Urinary bladder (tissue), 4 donors: ENCODE results near the gene ZMPSTE24. TPM values are rescaled to one million over a fixed set of nuclear protein-coding genes. Genes with fewer than 3 reads are reported as not detected.
"Not testable (repeated sequence)": the region's sequence is repeated elsewhere in the genome, so short reads cannot be mapped to it uniquely, and the experiment has no call there.

ENCODE experiments used
- DNase-seq: peaks from one replicate; pipeline ENCODE4 v3.0.0-alpha.2; 2015; ENCODE audit errors: extremely low spot score
- H3K27ac ChIP-seq: one replicate; pipeline ENCODE4 v1.5.1; 2013; ENCODE audit warnings: low read depth, mild to moderate bottlenecking, moderate library complexity
- H3K36me3 ChIP-seq: one replicate; pipeline ENCODE4 v1.6.1; 2013; ENCODE audit warnings: mild to moderate bottlenecking, moderate library complexity; ENCODE audit not compliant: insufficient read depth
- H3K4me1 ChIP-seq: one replicate; pipeline ENCODE4 v1.6.1; 2013; ENCODE audit warnings: mild to moderate bottlenecking, moderate library complexity; ENCODE audit not compliant: insufficient read depth
- H3K4me3 ChIP-seq: one replicate; pipeline ENCODE4 v1.5.1; 2013; ENCODE audit warnings: low read depth, low read length
- WGBS: extraction: QIAGEN DNeasy Blood & Tissue Kit; methylation state at CpG from one replicate; pipeline ENCODE4 v1.1.7; 2013; 5-methylcytosine and 5-hydroxymethylcytosine counted together
- polyA plus RNA-seq: library from polyadenylated mRNA; stranded (reverse); fragments of 200-250 nt; gene quantifications from one replicate; pipeline ENCODE4 v1.2.3, GENCODE V29; 2013
- total RNA-seq: library from RNA; depleted of rRNA; stranded (reverse); fragments of >200 nt; gene quantifications from one replicate; pipeline ENCODE4 v1.2.3, GENCODE V29; 2014
- donor health status: healthy with polysubstance abuse.
- donor health status: healthy.

ZMPSTE24 gene
- total and polyA plus RNA-seq, 2 donors, result 32.3 to 67.8 TPM

GRCh38 chr1:40312238-40313205 is 54.5 kb downstream of the ZMPSTE24 start:
- Histone ChIP-seq H3K27ac (no peak overlapping the region), H3K4me1 (no peaks in the 10 kb centered on the region), H3K36me3 (no peaks in the 10 kb centered on the region), H3K4me3 (no peak overlapping the region)
- 71% methylated on average over 10 of the region's 10 CpGs for WGBS
- no peak for DNase-seq

GRCh38 chr1:40313329-40313957 is 55.4 kb downstream of the ZMPSTE24 start:
- Histone ChIP-seq H3K36me3 (no peaks in the 10 kb centered on the region), H3K4me1 (no peaks in the 10 kb centered on the region), H3K27ac (no peak overlapping the region), H3K4me3 (no peak overlapping the region)
- 88% methylated on average over 5 of the region's 5 CpGs for WGBS
- DNase-seq, result no peak

GRCh38 chr1:40313958-40314720 is 56.1 kb downstream of the ZMPSTE24 start:
- Histone ChIP-seq H3K27ac (no peak overlapping the region), H3K4me3 (no peak overlapping the region), H3K36me3 (no peaks in the 10 kb centered on the region), H3K4me1 (no peaks in the 10 kb centered on the region)
- WGBS, result 87% methylated on average over 9 of the region's 9 CpGs
- DNase-seq, result no peak

- 30% methylated on average over 13 of the region's 13 CpGs for WGBS
- no peak for DNase-seq
- Histone ChIP-seq H3K4me1 (no peaks in the 10 kb centered on the region), H3K4me3 (peak overlapping the region; percentile 16), H3K36me3 (no peaks in the 10 kb centered on the region), H3K27ac (no peak overlapping the region)
Observed at GRCh38 chr1:40314721-40315238, 56.7 kb downstream of the ZMPSTE24 start.

- 2% methylated on average over 42 of the region's 42 CpGs for WGBS
Observed at GRCh38 chr1:40315239-40315794, 57.3 kb downstream of the ZMPSTE24 start.

GRCh38 chr1:40315795-40316594 is 58.0 kb downstream of the ZMPSTE24 start:
- H3K4me1 ChIP-seq, result no peaks in the 10 kb centered on the region
- H3K36me3 ChIP-seq, result no peaks in the 10 kb centered on the region
- no peak overlapping the region for H3K27ac ChIP-seq
- H3K4me3 ChIP-seq, result peak overlapping the region; percentile 41
- DNase-seq, result no peak
- 8% methylated on average over 41 of the region's 41 CpGs for WGBS

More at GRCh38 chr1:40315239-40315794, 57.3 kb downstream of the ZMPSTE24 start:
- H3K4me3 ChIP-seq, result peak overlapping the region; percentile 41
- DNase-seq, result peak; percentile 69
- no peaks in the 10 kb centered on the region for H3K4me1 ChIP-seq
- H3K27ac ChIP-seq, result no peak overlapping the region
- H3K36me3 ChIP-seq, result no peaks in the 10 kb centered on the region

GRCh38 chr1:40316595-40317393 is 58.8 kb downstream of the ZMPSTE24 start, which contains the start of gene COL9A2:
COL9A2 (minus strand) TSS chr1:40317286; CDS start chr1:40317197, 89 bp downstream.
- Histone ChIP-seq H3K4me3 (peak within 1 kb of the TSS; percentile 41), H3K36me3 (no peaks in the 10 kb centered on the region), H3K4me1 (no peaks in the 10 kb centered on the region), H3K27ac (no peak within 1 kb of the TSS)
- no peak for DNase-seq
- 2% methylated on average over 84 of the region's 84 CpGs for WGBS

GRCh38 chr1:40317394-40318074 is 59.5 kb downstream of the ZMPSTE24 start:
- H3K4me1 ChIP-seq, result no peaks in the 10 kb centered on the region
- DNase-seq, result no peak
- 38% methylated on average over 21 of the region's 21 CpGs for WGBS
- no peaks in the 10 kb centered on the region for H3K36me3 ChIP-seq
- H3K27ac ChIP-seq, result no peak overlapping the region
- no peak overlapping the region for H3K4me3 ChIP-seq

- DNase-seq, result no peak
- H3K36me3 ChIP-seq, result no peaks in the 10 kb centered on the region
- 89% methylated on average over 4 of the region's 4 CpGs for WGBS
- no peaks in the 10 kb centered on the region for H3K4me1 ChIP-seq
- no peak overlapping the region for H3K27ac ChIP-seq
- H3K4me3 ChIP-seq, result no peak overlapping the region
Observed at GRCh38 chr1:40318476-40318875, 60.4 kb downstream of the ZMPSTE24 start.

GRCh38 chr1:40318970-40319621 is 61.1 kb downstream of the ZMPSTE24 start:
- H3K36me3 ChIP-seq, result no peaks in the 10 kb centered on the region
- H3K27ac ChIP-seq, result no peak overlapping the region

GRCh38 chr1:40331403-40331802 is 73.4 kb downstream of the ZMPSTE24 start:
- not testable (repeated sequence) for DNase-seq, H3K4me3 ChIP-seq, H3K4me1 ChIP-seq, H3K36me3 ChIP-seq, H3K27ac ChIP-seq
- 54% methylated on average over 1 of the region's 1 CpG for WGBS

More at GRCh38 chr1:40318970-40319621, 61.1 kb downstream of the ZMPSTE24 start:
- H3K4me1 ChIP-seq, result no peaks in the 10 kb centered on the region
- DNase-seq, result no peak
- 91% methylated on average over 4 of the region's 4 CpGs for WGBS
- no peak overlapping the region for H3K4me3 ChIP-seq
